Measurements from ENCODE around the gene ZBTB20.

ZBTB20 gene

GRCh38 chr3:114392831-114393230 is 754.3 kb downstream of the ZBTB20 start:
- no peak for DNase-seq

GRCh38 chr3:114389156-114389555 is 757.9 kb downstream of the ZBTB20 start:
- DNase-seq, result no peak

GRCh38 chr3:114384558-114384903 is 762.6 kb downstream of the ZBTB20 start:
- DNase-seq, result no peak

GRCh38 chr3:114383875-114384557 is 763.1 kb downstream of the ZBTB20 start:
- peak; percentile 86 for DNase-seq

GRCh38 chr3:114380233-114380651 is 766.8 kb downstream of the ZBTB20 start:
- peak; percentile 61 for DNase-seq

- no peak for DNase-seq
These were observed 767.8 kb downstream of the ZBTB20 start for GRCh38 chr3:114379266-114379665.

- no peak for DNase-seq
These were observed 768.3 kb downstream of the ZBTB20 start for GRCh38 chr3:114378760-114379159.

GRCh38 chr3:114377426-114377825 is 769.7 kb downstream of the ZBTB20 start:
- no peak for DNase-seq

- DNase-seq, result no peak
These were observed 770.4 kb downstream of the ZBTB20 start for GRCh38 chr3:114376516-114377185.

- DNase-seq, result no peak
These were observed 771.3 kb downstream of the ZBTB20 start for GRCh38 chr3:114375608-114376421.

GRCh38 chr3:114374433-114374990 is 772.6 kb downstream of the ZBTB20 start:
- DNase-seq, result no peak

- DNase-seq, result no peak
These were observed 776.4 kb downstream of the ZBTB20 start for GRCh38 chr3:114370537-114371174.

GRCh38 chr3:114365909-114366308 is 781.2 kb downstream of the ZBTB20 start:
- no peak for DNase-seq

GRCh38 chr3:114364806-114365654 is 782.1 kb downstream of the ZBTB20 start:
- DNase-seq, result no peak

GRCh38 chr3:114363554-114364202 is 783.4 kb downstream of the ZBTB20 start:
- no peak for DNase-seq

GRCh38 chr3:114362815-114363214 is 784.3 kb downstream of the ZBTB20 start:
- DNase-seq, result no peak

GRCh38 chr3:114361391-114361790 is 785.7 kb downstream of the ZBTB20 start:
- no peak for DNase-seq

- no peak for DNase-seq
These were observed 790.6 kb downstream of the ZBTB20 start for GRCh38 chr3:114356525-114356924.

GRCh38 chr3:114356066-114356465 is 791.0 kb downstream of the ZBTB20 start:
- no peak for DNase-seq

- no peak for DNase-seq
These were observed 791.4 kb downstream of the ZBTB20 start for GRCh38 chr3:114355653-114356052.

- DNase-seq, result no peak
These were observed 795.3 kb downstream of the ZBTB20 start for GRCh38 chr3:114351822-114352145.

All from right hindlimb (tissue), 1 donor.